ENCODE results near the gene FSTL3. TPM values are rescaled to one million over a fixed set of nuclear protein-coding genes. Genes with fewer than 3 reads are reported as not detected.

FSTL3 gene
- total and polyA plus RNA-seq, 10 of the 15 experiments (the other 5 are each of a cell fraction or from before 2014, with no cell fraction given): 0.42 to 13.5 (median 3.6) TPM

GRCh38 chr19:703329-703650 is 27.1 kb downstream of the FSTL3 start:
- ChIA-PET RAD21 (ENCODE audit: unreplicated experiment) (no interaction called here), CTCF (interaction anchor here (1.4 to 1.8 kb wide), 2 partner anchors 26 to 31 kb away, joined by 3 to 4 read pairs; no protein-coding TSS in a partner anchor), POLR2A (no interaction called here), SMC1A (ENCODE audit: uncharacterized antibody, unreplicated experiment) (no interaction called here)
- in situ Hi-C loops (cut with MboI) (no loop called here), intact Hi-C loops (cut with micrococcal nuclease; ENCODE audit: unreplicated experiment) (loop anchor here (2.0 kb wide), 1 partner anchor 22 kb away; no protein-coding TSS in a partner anchor)
- H3K9ac ChIP-seq (ENCODE audit: control insufficient read depth, insufficient read depth, low read length): no peak overlapping the region
- no peak overlapping the region for H3K4me2 ChIP-seq (ENCODE audit: control insufficient read depth, insufficient read depth)
- no TSS peak for BruUV-seq (replicated peaks)
- FAIRE-seq (no peak), DNase-seq (ENCODE audit: low read depth, low spot score) (no peak), ATAC-seq (no peak; the same call in 2 of the 3 replicates)
- TF ChIP-seq GABPA (IDR thresholded peaks at IDR 0.05; ENCODE audit: low read depth) (no peak), FOXK2 (IDR thresholded peaks at IDR 0.05) (no peak), TCF7 (IDR thresholded peaks at IDR 0.05; ENCODE audit: borderline replicate concordance) (no peak), IRF4 (IDR thresholded peaks at IDR 0.05; ENCODE audit: low read depth, low read length) (no peak), RB1 (IDR thresholded peaks at IDR 0.05; ENCODE audit: borderline replicate concordance) (no peak), SUZ12 (IDR thresholded peaks at IDR 0.05; ENCODE audit: unreplicated experiment) (no peak), ZNF217 (IDR thresholded peaks at IDR 0.05) (no peak), ATF7 (IDR thresholded peaks at IDR 0.05; ENCODE audit: low read depth) (no peak), NFYB (IDR thresholded peaks at IDR 0.05; ENCODE audit: insufficient read depth, low read depth, low read length) (no peak), JUND (IDR thresholded peaks at IDR 0.05; ENCODE audit: low read depth, low read length) (no peak), SMAD1 (IDR thresholded peaks at IDR 0.05; ENCODE audit: low read depth, partially characterized antibody) (no peak), RELA (IDR thresholded peaks at IDR 0.05; ENCODE audit: borderline replicate concordance, partially characterized antibody) (no peak)
- H3K27ac ChIP-seq (ENCODE audit: control insufficient read depth, insufficient read depth): no peak overlapping the region
- H3K27me3 ChIP-seq (replicated peaks in 1 of 2; ENCODE audit: control insufficient read depth in 2 of 2, insufficient read depth in 2 of 2, low read length in 1 of 2): peaks cover 0 to 2% of the 10 kb centered on the region in 2 experiments; a peak in 2 of 4 replicates
- no peaks in the 10 kb centered on the region for H3K36me3 ChIP-seq (ENCODE audit: control insufficient read depth in 2 of 2, insufficient read depth in 2 of 2, low read length in 1 of 2)
- no peaks in the 10 kb centered on the region; the same call in 2 of the 3 replicates for H3K9me3 ChIP-seq (replicated peaks; ENCODE audit: control insufficient read depth, insufficient read depth, low read length)
- no peak overlapping the region for H2AFZ ChIP-seq (ENCODE audit: control insufficient read depth, low read depth, low read length)
- 3% methylated on average over 4 of the region's 4 CpGs for WGBS (ENCODE audit: insufficient coverage, insufficient replicate concordance, low lambda C conversion rate, missing lambda C conversion rate)
- no peaks in the 10 kb centered on the region for H3K4me1 ChIP-seq (ENCODE audit: control insufficient read depth, insufficient read depth, low read length)
- H3K79me2 ChIP-seq (ENCODE audit: control insufficient read depth, insufficient read depth, low read length): no peaks in the 10 kb centered on the region
- H4K20me1 ChIP-seq (ENCODE audit: control insufficient read depth, insufficient read depth): no peaks in the 10 kb centered on the region
- H3K4me3 ChIP-seq: no peak overlapping the region

Measured in GM12878 (cell line).